KG1 (cell line): ENCODE data around the gene CRTC3.
A peak's percentile ranks its signal among the peaks of the same experiment; 100 is the strongest.

Experiments used
- DNase-seq: peaks from one replicate; lab custom pipeline; 2025; lab: John Stamatoyannopoulos, UW

CRTC3 gene

GRCh38 chr15:90563463-90563862 lies 33.7 kb downstream of the CRTC3 start:
- no peak for DNase-seq

GRCh38 chr15:90564051-90564450 lies 34.3 kb downstream of the CRTC3 start:
- peak; percentile 63 for DNase-seq

GRCh38 chr15:90564590-90564989 lies 34.9 kb downstream of the CRTC3 start:
- no peak for DNase-seq

- no peak for DNase-seq
Observed at GRCh38 chr15:90565866-90566265, 36.1 kb downstream of the CRTC3 start.

GRCh38 chr15:90570643-90571042 lies 40.9 kb downstream of the CRTC3 start:
- no peak for DNase-seq

GRCh38 chr15:90571063-90571541 lies 41.4 kb downstream of the CRTC3 start:
- DNase-seq: no peak

GRCh38 chr15:90572893-90573292 lies 43.2 kb downstream of the CRTC3 start:
- no peak for DNase-seq

GRCh38 chr15:90576711-90577389 lies 47.1 kb downstream of the CRTC3 start:
- no peak for DNase-seq

- DNase-seq: no peak
Observed at GRCh38 chr15:90579213-90579612, 49.5 kb downstream of the CRTC3 start.

- DNase-seq: no peak
Observed at GRCh38 chr15:90580099-90580498, 50.4 kb downstream of the CRTC3 start.

GRCh38 chr15:90580541-90580940 lies 50.8 kb downstream of the CRTC3 start:
- no peak for DNase-seq

- no peak for DNase-seq
Observed at GRCh38 chr15:90580946-90581345, 51.2 kb downstream of the CRTC3 start.

- DNase-seq: no peak
Observed at GRCh38 chr15:90581771-90582352, 52.1 kb downstream of the CRTC3 start.

- no peak for DNase-seq
Observed at GRCh38 chr15:90582553-90582952, 52.8 kb downstream of the CRTC3 start.

- no peak for DNase-seq
Observed at GRCh38 chr15:90583471-90584252, 53.9 kb downstream of the CRTC3 start.

GRCh38 chr15:90584841-90585240 lies 55.1 kb downstream of the CRTC3 start:
- no peak for DNase-seq

GRCh38 chr15:90585863-90586262 lies 56.1 kb downstream of the CRTC3 start:
- no peak for DNase-seq

- no peak for DNase-seq
Observed at GRCh38 chr15:90586948-90587347, 57.2 kb downstream of the CRTC3 start.

GRCh38 chr15:90588427-90588826 lies 58.7 kb downstream of the CRTC3 start:
- DNase-seq: no peak

- DNase-seq: no peak
Observed at GRCh38 chr15:90591524-90591923, 61.8 kb downstream of the CRTC3 start.

GRCh38 chr15:90592131-90592881 lies 62.6 kb downstream of the CRTC3 start:
- DNase-seq: no peak

GRCh38 chr15:90593499-90594158 lies 63.9 kb downstream of the CRTC3 start:
- DNase-seq: no peak
